GM23338 (cell line): ENCODE results near the gene RGS3. TPM values are rescaled to one million over a fixed set of nuclear protein-coding genes. Genes with fewer than 3 reads are reported as not detected.

Experiments
- ATAC-seq: fragments of 200-7000 bp; cut with Tn5 transposase; 3 replicates; pipeline ENCODE4 v1.9.1; 2020
- DNase-seq: peaks from one replicate; pipeline ENCODE4 v3.0.0-alpha.2; 2015; ENCODE audit warnings: low spot score
- H2AFZ ChIP-seq: fragments of 200-600 bp; sonication (generic); 2 replicates; pipeline ENCODE4 v1.8.0; 2016; ENCODE audit warnings: antibody characterized with exemption, mild to moderate bottlenecking, moderate library complexity
- H3F3A ChIP-seq: fragments of 200-600 bp; sonication (generic); replicated peaks from 2 replicates; pipeline ENCODE4 v1.8.0; 2017; ENCODE audit warnings: antibody characterized with exemption, mixed run types, low read depth
- H3K27ac ChIP-seq: fragments of 200-600 bp; sonication (generic); 2 replicates; pipeline ENCODE4 v1.6.1; 2016; ENCODE audit warnings: low read depth
- H3K27me3 ChIP-seq: fragments of 200-600 bp; sonication (generic); 2 replicates; pipeline ENCODE4 v1.8.0; 2016; ENCODE audit warnings: mild to moderate bottlenecking, mixed run types, moderate library complexity; ENCODE audit not compliant: insufficient read depth
- H3K36me3 ChIP-seq: fragments of 200-600 bp; sonication (generic); 2 replicates; pipeline ENCODE4 v1.8.0; 2016; ENCODE audit warnings: mild to moderate bottlenecking; ENCODE audit not compliant: insufficient read depth
- H3K4me1 ChIP-seq: fragments of 200-600 bp; sonication (generic); 2 replicates; pipeline ENCODE4 v1.8.0; 2016; ENCODE audit warnings: mild to moderate bottlenecking, moderate library complexity; ENCODE audit not compliant: insufficient read depth
- H3K4me2 ChIP-seq: fragments of 200-600 bp; sonication (generic); 2 replicates; pipeline ENCODE4 v1.7.1; 2017; ENCODE audit warnings: mixed run types
- H3K4me3 ChIP-seq: fragments of 200-600 bp; sonication (generic); 2 replicates; pipeline ENCODE4 v1.6.1; 2016; ENCODE audit warnings: mixed run types
- H3K79me2 ChIP-seq: fragments of 200-600 bp; sonication (generic); replicated peaks from 2 replicates; pipeline ENCODE4 v1.8.0; 2017; ENCODE audit warnings: mild to moderate bottlenecking; ENCODE audit not compliant: insufficient read depth
- H3K9me2 ChIP-seq: fragments of 200-600 bp; sonication (generic); 2 replicates; pipeline ENCODE4 v1.8.0; 2017; ENCODE audit not compliant: insufficient read depth
- H4K20me1 ChIP-seq: fragments of 200-600 bp; sonication (generic); replicated peaks from 2 replicates; pipeline ENCODE4 v1.8.0; 2017; ENCODE audit warnings: mild to moderate bottlenecking; ENCODE audit not compliant: insufficient read depth
- H3K27ac Mint-ChIP-seq: 2 replicates; pipeline ENCODE4 v1.8.0; 2020; ENCODE audit warnings: inconsistent platforms, mild to moderate bottlenecking, moderate library complexity, mixed read lengths
- H3K27me3 Mint-ChIP-seq: 3 replicates; pipeline ENCODE4 v1.8.0; 2022; ENCODE audit warnings: low read depth, mild to moderate bottlenecking, moderate library complexity, mixed read lengths, inconsistent platforms; ENCODE audit not compliant: insufficient read depth, poor library complexity
- H3K36me3 Mint-ChIP-seq: 3 replicates; pipeline ENCODE4 v1.8.0; 2021; ENCODE audit warnings: low read depth, mild to moderate bottlenecking, inconsistent platforms, moderate library complexity, mixed read lengths
- H3K4me1 Mint-ChIP-seq: 3 replicates; pipeline ENCODE4 v1.8.0; 2020; ENCODE audit warnings: mild to moderate bottlenecking, inconsistent platforms, mixed read lengths
- H3K4me3 Mint-ChIP-seq: 3 replicates; pipeline ENCODE4 v1.8.0; 2021; ENCODE audit warnings: moderate library complexity, mild to moderate bottlenecking, inconsistent platforms, mixed read lengths
- H3K9me3 Mint-ChIP-seq: 3 replicates; pipeline ENCODE4 v1.8.0; 2020; ENCODE audit warnings: moderate library complexity, mild to moderate bottlenecking, inconsistent platforms, mixed read lengths
- CREB1 ChIP-seq: fragments of 250-450 bp; sonication (Bioruptor Pico); IDR thresholded peaks from 2 replicates; pipeline ENCODE4 v1.5.0; 2020; ENCODE audit warnings: low read depth, mild to moderate bottlenecking, moderate library complexity
- ETS1 ChIP-seq: IDR thresholded peaks from 2 replicates; pipeline ENCODE4 v1.6.1; 2016; ENCODE audit warnings: antibody characterized with exemption
- EZH2 ChIP-seq: fragments of 200-600 bp; sonication (generic); IDR thresholded peaks from one replicate; pipeline ENCODE4 v1.8.0; 2017; ENCODE audit warnings: antibody characterized with exemption, mild to moderate bottlenecking, low read depth; ENCODE audit not compliant: unreplicated experiment
- EZH2phosphoT487 ChIP-seq: fragments of 200-600 bp; sonication (generic); IDR thresholded peaks from one replicate; pipeline ENCODE4 v1.8.1; 2018; ENCODE audit warnings: antibody characterized with exemption; ENCODE audit not compliant: unreplicated experiment
- JUNB ChIP-seq: IDR thresholded peaks from one replicate; pipeline ENCODE4 v1.6.1; 2016; ENCODE audit warnings: antibody characterized with exemption; ENCODE audit not compliant: unreplicated experiment
- NANOG ChIP-seq: IDR thresholded peaks from 2 replicates; pipeline ENCODE4 v1.6.1; 2016; ENCODE audit warnings: antibody characterized with exemption, borderline replicate concordance
- POLR2AphosphoS5 ChIP-seq: IDR thresholded peaks from 2 replicates; pipeline ENCODE4 v1.6.1; 2016; ENCODE audit warnings: antibody characterized with exemption, low read depth
- STAT1 ChIP-seq: IDR thresholded peaks from one replicate; pipeline ENCODE4 v1.6.1; 2016; ENCODE audit warnings: antibody characterized with exemption; ENCODE audit not compliant: unreplicated experiment
- ZNF114 ChIP-seq: fragments of 250-450 bp; sonication (Bioruptor Pico); IDR thresholded peaks from 2 replicates; pipeline ENCODE4 v1.5.0; 2020; ENCODE audit warnings: mild to moderate bottlenecking, moderate library complexity
- ZNF331 ChIP-seq: fragments of 250-450 bp; sonication (Bioruptor Pico); IDR thresholded peaks from 2 replicates; pipeline ENCODE4 v1.5.0; 2020; ENCODE audit warnings: low read depth, mild to moderate bottlenecking, moderate library complexity
- polyA plus RNA-seq: library from polyadenylated mRNA; unstranded; fragments of >200 nt; fragmentation: Nextera tagmentation; extraction: Ambion mirVana; gene quantifications from 2 replicates; pipeline ENCODE4 v1.2.1, GENCODE V29; 2016
- total RNA-seq: library from RNA; depleted of rRNA; stranded (reverse); fragments of >200 nt; shearing (Covaris generic); gene quantifications from 2 replicates; pipeline ENCODE4 v1.2.3, GENCODE V29; 2014
- TF ChIP-seq, protein P1 (sequence below): fragments of 250-450 bp; sonication (Bioruptor Pico); IDR thresholded peaks from 2 replicates; pipeline ENCODE4 v1.5.0; 2020; ENCODE audit warnings: mild to moderate bottlenecking, moderate library complexity
- TF ChIP-seq, protein P2 (sequence below), 2 experiments: fragments of 200-600 bp in 1 of 2; sonication (generic) in 1 of 2; conservative IDR thresholded peaks; 2 replicates each; pipeline versions ENCODE4 v1.5.1 to v1.6.1; 2016 to 2017; ENCODE audit warnings: antibody characterized with exemption in 2 of 2, low read depth in 2 of 2, mild to moderate bottlenecking in 2 of 2, moderate library complexity in 1 of 2
- TF ChIP-seq, protein P3 (sequence below): IDR thresholded peaks from one replicate; pipeline ENCODE4 v1.6.1; 2018; ENCODE audit warnings: antibody characterized with exemption; ENCODE audit not compliant: unreplicated experiment

The RGS3 gene
- total and polyA plus RNA-seq, 2 experiments from 2014 or later = 14.2 to 24.3 TPM

DNA sequence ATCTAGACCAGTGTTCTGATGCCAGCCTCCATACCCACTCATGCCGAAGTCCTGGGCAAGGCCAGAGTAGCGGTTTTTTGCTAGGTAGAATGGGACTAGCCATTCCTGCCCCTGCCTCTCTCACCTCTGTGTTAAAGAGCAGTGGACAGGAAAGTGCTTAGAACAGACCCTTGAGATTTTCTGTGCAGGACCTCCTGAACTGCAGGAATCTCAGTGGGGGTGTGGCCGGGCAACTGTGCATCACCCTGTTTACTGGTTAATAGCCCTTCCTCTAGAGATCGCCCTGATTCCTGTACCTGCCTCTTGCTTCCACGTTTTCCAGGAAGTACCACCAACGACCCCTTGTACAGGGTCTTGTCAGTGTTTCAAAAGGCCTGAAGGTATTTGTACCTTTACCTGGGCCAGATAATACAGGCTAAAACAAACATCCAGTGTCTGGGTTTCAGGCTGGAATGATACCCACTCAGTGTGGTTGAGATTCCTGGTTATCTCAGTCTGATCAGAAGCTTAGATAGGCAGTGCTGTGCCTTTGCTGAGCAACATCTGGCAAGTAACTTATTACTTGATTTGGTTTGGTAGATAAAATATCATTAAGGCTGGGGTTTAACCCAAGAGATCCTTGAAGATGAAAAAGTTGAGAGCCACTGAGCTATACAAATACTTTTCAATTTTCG lies 65.9 kb downstream of the RGS3 start:
- Histone ChIP-seq H3F3A (no peaks in the 10 kb centered on the region), H2AFZ (no peak overlapping the region), H3K27ac (no peak overlapping the region), H3K36me3 (no peaks in the 10 kb centered on the region), H4K20me1 (no peaks in the 10 kb centered on the region), H3K9me2 (no peaks in the 10 kb centered on the region), H3K4me3 (no peak overlapping the region), H3K27me3 (no peaks in the 10 kb centered on the region), H3K79me2 (no peaks in the 10 kb centered on the region), H3K4me2 (no peak overlapping the region), H3K4me1 (no peaks in the 10 kb centered on the region)
- TF ChIP-seq EZH2 (no peak), NANOG (no peak), POLR2AphosphoS5 (no peak), STAT1 (no peak), ZNF331 (no peak), EZH2phosphoT487 (no peak), JUNB (no peak), CREB1 (no peak), ZNF114 (no peak), ETS1 (no peak)
- TF ChIP-seq, protein P1, sequence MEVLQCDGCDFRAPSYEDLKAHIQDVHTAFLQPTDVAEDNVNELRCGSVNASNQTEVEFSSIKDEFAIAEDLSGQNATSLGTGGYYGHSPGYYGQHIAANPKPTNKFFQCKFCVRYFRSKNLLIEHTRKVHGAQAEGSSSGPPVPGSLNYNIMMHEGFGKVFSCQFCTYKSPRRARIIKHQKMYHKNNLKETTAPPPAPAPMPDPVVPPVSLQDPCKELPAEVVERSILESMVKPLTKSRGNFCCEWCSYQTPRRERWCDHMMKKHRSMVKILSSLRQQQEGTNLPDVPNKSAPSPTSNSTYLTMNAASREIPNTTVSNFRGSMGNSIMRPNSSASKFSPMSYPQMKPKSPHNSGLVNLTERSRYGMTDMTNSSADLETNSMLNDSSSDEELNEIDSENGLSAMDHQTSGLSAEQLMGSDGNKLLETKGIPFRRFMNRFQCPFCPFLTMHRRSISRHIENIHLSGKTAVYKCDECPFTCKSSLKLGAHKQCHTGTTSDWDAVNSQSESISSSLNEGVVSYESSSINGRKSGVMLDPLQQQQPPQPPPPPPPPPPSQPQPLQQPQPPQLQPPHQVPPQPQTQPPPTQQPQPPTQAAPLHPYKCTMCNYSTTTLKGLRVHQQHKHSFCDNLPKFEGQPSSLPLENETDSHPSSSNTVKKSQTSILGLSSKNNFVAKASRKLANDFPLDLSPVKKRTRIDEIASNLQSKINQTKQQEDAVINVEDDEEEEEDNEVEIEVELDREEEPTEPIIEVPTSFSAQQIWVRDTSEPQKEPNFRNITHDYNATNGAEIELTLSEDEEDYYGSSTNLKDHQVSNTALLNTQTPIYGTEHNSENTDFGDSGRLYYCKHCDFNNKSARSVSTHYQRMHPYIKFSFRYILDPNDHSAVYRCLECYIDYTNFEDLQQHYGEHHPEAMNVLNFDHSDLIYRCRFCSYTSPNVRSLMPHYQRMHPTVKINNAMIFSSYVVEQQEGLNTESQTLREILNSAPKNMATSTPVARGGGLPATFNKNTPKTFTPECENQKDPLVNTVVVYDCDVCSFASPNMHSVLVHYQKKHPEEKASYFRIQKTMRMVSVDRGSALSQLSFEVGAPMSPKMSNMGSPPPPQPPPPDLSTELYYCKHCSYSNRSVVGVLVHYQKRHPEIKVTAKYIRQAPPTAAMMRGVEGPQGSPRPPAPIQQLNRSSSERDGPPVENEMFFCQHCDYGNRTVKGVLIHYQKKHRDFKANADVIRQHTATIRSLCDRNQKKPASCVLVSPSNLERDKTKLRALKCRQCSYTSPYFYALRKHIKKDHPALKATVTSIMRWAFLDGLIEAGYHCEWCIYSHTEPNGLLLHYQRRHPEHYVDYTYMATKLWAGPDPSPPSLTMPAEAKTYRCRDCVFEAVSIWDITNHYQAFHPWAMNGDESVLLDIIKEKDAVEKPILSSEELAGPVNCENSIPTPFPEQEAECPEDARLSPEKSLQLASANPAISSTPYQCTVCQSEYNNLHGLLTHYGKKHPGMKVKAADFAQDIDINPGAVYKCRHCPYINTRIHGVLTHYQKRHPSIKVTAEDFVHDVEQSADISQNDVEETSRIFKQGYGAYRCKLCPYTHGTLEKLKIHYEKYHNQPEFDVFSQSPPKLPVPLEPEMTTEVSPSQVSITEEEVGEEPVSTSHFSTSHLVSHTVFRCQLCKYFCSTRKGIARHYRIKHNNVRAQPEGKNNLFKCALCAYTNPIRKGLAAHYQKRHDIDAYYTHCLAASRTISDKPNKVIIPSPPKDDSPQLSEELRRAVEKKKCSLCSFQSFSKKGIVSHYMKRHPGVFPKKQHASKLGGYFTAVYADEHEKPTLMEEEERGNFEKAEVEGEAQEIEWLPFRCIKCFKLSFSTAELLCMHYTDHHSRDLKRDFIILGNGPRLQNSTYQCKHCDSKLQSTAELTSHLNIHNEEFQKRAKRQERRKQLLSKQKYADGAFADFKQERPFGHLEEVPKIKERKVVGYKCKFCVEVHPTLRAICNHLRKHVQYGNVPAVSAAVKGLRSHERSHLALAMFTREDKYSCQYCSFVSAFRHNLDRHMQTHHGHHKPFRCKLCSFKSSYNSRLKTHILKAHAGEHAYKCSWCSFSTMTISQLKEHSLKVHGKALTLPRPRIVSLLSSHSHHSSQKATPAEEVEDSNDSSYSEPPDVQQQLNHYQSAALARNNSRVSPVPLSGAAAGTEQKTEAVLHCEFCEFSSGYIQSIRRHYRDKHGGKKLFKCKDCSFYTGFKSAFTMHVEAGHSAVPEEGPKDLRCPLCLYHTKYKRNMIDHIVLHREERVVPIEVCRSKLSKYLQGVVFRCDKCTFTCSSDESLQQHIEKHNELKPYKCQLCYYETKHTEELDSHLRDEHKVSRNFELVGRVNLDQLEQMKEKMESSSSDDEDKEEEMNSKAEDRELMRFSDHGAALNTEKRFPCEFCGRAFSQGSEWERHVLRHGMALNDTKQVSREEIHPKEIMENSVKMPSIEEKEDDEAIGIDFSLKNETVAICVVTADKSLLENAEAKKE = no peak
- TF ChIP-seq, protein P2, sequence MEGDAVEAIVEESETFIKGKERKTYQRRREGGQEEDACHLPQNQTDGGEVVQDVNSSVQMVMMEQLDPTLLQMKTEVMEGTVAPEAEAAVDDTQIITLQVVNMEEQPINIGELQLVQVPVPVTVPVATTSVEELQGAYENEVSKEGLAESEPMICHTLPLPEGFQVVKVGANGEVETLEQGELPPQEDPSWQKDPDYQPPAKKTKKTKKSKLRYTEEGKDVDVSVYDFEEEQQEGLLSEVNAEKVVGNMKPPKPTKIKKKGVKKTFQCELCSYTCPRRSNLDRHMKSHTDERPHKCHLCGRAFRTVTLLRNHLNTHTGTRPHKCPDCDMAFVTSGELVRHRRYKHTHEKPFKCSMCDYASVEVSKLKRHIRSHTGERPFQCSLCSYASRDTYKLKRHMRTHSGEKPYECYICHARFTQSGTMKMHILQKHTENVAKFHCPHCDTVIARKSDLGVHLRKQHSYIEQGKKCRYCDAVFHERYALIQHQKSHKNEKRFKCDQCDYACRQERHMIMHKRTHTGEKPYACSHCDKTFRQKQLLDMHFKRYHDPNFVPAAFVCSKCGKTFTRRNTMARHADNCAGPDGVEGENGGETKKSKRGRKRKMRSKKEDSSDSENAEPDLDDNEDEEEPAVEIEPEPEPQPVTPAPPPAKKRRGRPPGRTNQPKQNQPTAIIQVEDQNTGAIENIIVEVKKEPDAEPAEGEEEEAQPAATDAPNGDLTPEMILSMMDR (conservative IDR thresholded peaks at IDR 0.05; ENCODE audit: low read depth in 2 of 2) = no peak
- TF ChIP-seq, protein P3, sequence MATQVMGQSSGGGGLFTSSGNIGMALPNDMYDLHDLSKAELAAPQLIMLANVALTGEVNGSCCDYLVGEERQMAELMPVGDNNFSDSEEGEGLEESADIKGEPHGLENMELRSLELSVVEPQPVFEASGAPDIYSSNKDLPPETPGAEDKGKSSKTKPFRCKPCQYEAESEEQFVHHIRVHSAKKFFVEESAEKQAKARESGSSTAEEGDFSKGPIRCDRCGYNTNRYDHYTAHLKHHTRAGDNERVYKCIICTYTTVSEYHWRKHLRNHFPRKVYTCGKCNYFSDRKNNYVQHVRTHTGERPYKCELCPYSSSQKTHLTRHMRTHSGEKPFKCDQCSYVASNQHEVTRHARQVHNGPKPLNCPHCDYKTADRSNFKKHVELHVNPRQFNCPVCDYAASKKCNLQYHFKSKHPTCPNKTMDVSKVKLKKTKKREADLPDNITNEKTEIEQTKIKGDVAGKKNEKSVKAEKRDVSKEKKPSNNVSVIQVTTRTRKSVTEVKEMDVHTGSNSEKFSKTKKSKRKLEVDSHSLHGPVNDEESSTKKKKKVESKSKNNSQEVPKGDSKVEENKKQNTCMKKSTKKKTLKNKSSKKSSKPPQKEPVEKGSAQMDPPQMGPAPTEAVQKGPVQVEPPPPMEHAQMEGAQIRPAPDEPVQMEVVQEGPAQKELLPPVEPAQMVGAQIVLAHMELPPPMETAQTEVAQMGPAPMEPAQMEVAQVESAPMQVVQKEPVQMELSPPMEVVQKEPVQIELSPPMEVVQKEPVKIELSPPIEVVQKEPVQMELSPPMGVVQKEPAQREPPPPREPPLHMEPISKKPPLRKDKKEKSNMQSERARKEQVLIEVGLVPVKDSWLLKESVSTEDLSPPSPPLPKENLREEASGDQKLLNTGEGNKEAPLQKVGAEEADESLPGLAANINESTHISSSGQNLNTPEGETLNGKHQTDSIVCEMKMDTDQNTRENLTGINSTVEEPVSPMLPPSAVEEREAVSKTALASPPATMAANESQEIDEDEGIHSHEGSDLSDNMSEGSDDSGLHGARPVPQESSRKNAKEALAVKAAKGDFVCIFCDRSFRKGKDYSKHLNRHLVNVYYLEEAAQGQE = no peak
- Mint-ChIP-seq H3K9me3 (no peaks in the 10 kb centered on the region), H3K4me1 (peaks cover 15% of the 10 kb centered on the region), H3K27ac (no peak overlapping the region), H3K36me3 (no peaks in the 10 kb centered on the region), H3K27me3 (peaks cover 6% of the 10 kb centered on the region), H3K4me3 (no peak overlapping the region)
- no peak for ATAC-seq
- DNase-seq = no peak
